ENCODE measurements around the gene PREX1.

DNA sequence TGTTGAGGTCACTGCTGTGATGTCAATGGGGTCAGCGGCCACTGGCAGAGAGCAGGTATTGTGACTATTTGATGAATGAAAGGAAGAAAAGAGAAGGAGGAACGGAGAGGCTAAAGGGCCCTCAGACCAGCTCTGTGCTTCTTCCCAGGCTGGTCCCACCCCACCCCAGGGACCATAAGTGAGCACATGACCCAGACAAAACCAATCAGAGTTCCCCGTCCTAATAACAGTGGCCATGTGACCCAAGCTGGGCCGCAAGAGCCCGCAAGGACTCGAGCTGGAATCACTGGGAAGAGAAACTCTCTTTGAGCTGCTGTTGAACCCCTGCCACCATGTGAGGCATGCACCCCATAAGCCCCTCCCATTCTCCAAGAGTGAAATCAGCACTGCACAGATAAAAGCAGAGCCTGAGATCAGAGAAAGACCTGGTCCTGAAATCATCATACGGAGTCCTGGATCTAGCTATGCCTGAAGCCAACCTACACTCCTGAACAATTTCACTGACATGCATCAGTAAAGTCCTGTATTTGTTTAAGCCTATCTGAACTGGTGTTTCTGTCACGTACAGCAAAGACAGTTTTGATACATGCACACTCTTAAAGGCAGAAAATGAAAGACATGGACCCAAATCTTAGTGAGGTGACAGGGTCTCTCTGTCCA lies 90.2 kb downstream of the PREX1 start:
- TF ChIP-seq EP300 (IDR thresholded peaks at IDR 0.05), result no peak
- TF ChIP-seq POLR2A (IDR thresholded peaks at IDR 0.05), result no peak
